ENCODE data around the gene AADACL3.
"Not testable (repeated sequence)": the region's sequence is repeated elsewhere in the genome, so short reads cannot be mapped to it uniquely, and the experiment has no call there.

AADACL3 gene

GRCh38 chr1:12714710-12715475 is 1.0 kb upstream of the AADACL3 start:
- TF ChIP-seq CTCF (conservative IDR thresholded peaks at IDR 0.05; ENCODE audit: low read depth, low read length) = no peak
- no peak overlapping the region for H3K4me3 ChIP-seq (ENCODE audit: low read length)
- DNase-seq (ENCODE audit: low read depth) = no peak

GRCh38 chr1:12717301-12717838 is 1.5 kb downstream of the AADACL3 start:
- DNase-seq (ENCODE audit: low read depth) = no peak
- TF ChIP-seq CTCF (conservative IDR thresholded peaks at IDR 0.05; ENCODE audit: low read depth, low read length) = no peak
- H3K4me3 ChIP-seq (ENCODE audit: low read length) = no peak overlapping the region

GRCh38 chr1:12722626-12723025 is 6.7 kb downstream of the AADACL3 start:
- DNase-seq (ENCODE audit: low read depth) = no peak
- no peak overlapping the region for H3K4me3 ChIP-seq (ENCODE audit: low read length)
- TF ChIP-seq CTCF (conservative IDR thresholded peaks at IDR 0.05; ENCODE audit: low read depth, low read length) = no peak

GRCh38 chr1:12728391-12728790 is 12.5 kb downstream of the AADACL3 start:
- no peak for TF ChIP-seq CTCF (conservative IDR thresholded peaks at IDR 0.05; ENCODE audit: low read depth, low read length)

GRCh38 chr1:12730156-12730555 is 14.2 kb downstream of the AADACL3 start:
- no peak for DNase-seq (ENCODE audit: low read depth)
- TF ChIP-seq CTCF (conservative IDR thresholded peaks at IDR 0.05; ENCODE audit: low read depth, low read length) = no peak
- H3K4me3 ChIP-seq (ENCODE audit: low read length) = no peak overlapping the region

More at GRCh38 chr1:12728391-12728790, 12.5 kb downstream of the AADACL3 start:
- no peak for DNase-seq (ENCODE audit: low read depth)
- H3K4me3 ChIP-seq (ENCODE audit: low read length) = no peak overlapping the region

GRCh38 chr1:12731084-12731483 is 15.2 kb downstream of the AADACL3 start:
- not testable (repeated sequence) for DNase-seq (ENCODE audit: low read depth); H3K4me3 ChIP-seq (ENCODE audit: low read length)

GRCh38 chr1:12734651-12735050 is 18.7 kb downstream of the AADACL3 start:
- no peak overlapping the region for H3K4me3 ChIP-seq (ENCODE audit: low read length)
- DNase-seq (ENCODE audit: low read depth) = no peak
- TF ChIP-seq CTCF (conservative IDR thresholded peaks at IDR 0.05; ENCODE audit: low read depth, low read length) = no peak
